Measurements from ENCODE around the gene STX16.

- TF ChIP-seq POLR2A (IDR thresholded peaks at IDR 0.05) (no peak), EP300 (IDR thresholded peaks at IDR 0.05) (no peak)
- TF ChIP-seq, protein P1, sequence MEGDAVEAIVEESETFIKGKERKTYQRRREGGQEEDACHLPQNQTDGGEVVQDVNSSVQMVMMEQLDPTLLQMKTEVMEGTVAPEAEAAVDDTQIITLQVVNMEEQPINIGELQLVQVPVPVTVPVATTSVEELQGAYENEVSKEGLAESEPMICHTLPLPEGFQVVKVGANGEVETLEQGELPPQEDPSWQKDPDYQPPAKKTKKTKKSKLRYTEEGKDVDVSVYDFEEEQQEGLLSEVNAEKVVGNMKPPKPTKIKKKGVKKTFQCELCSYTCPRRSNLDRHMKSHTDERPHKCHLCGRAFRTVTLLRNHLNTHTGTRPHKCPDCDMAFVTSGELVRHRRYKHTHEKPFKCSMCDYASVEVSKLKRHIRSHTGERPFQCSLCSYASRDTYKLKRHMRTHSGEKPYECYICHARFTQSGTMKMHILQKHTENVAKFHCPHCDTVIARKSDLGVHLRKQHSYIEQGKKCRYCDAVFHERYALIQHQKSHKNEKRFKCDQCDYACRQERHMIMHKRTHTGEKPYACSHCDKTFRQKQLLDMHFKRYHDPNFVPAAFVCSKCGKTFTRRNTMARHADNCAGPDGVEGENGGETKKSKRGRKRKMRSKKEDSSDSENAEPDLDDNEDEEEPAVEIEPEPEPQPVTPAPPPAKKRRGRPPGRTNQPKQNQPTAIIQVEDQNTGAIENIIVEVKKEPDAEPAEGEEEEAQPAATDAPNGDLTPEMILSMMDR (IDR thresholded peaks at IDR 0.05) = no peak
Measured at GRCh38 chr20:58723628-58723984, 72.5 kb downstream of the STX16 start.

Measured in stomach (tissue), 4 donors.